ENCODE results near the gene RAPGEF5.

The RAPGEF5 gene

GRCh38 chr7:22193450-22193983, 163.4 kb downstream of the RAPGEF5 start:
- DNase-seq (ENCODE audit: low read depth), result peak; percentile 18
- H3K4me3 ChIP-seq (ENCODE audit: control insufficient read depth, low read depth, low read length), result peak overlapping the region; percentile 0
- TF ChIP-seq CTCF (conservative IDR thresholded peaks at IDR 0.05; ENCODE audit: control insufficient read depth, insufficient read depth, low read depth, low read length), result no peak

GRCh38 chr7:22192801-22193200, 164.2 kb downstream of the RAPGEF5 start:
- H3K4me3 ChIP-seq (ENCODE audit: control insufficient read depth, low read depth, low read length), result no peak overlapping the region
- TF ChIP-seq CTCF (conservative IDR thresholded peaks at IDR 0.05; ENCODE audit: control insufficient read depth, insufficient read depth, low read depth, low read length), result no peak
- DNase-seq (ENCODE audit: low read depth), result no peak

GRCh38 chr7:22190736-22191135, 166.2 kb downstream of the RAPGEF5 start:
- no peak for TF ChIP-seq CTCF (conservative IDR thresholded peaks at IDR 0.05; ENCODE audit: control insufficient read depth, insufficient read depth, low read depth, low read length)
- no peak for DNase-seq (ENCODE audit: low read depth)
- no peak overlapping the region for H3K4me3 ChIP-seq (ENCODE audit: control insufficient read depth, low read depth, low read length)

- H3K4me3 ChIP-seq (ENCODE audit: control insufficient read depth, low read depth, low read length), result no peak overlapping the region
- no peak for DNase-seq (ENCODE audit: low read depth)
These were observed 167.2 kb downstream of the RAPGEF5 start for GRCh38 chr7:22189741-22190140.

GRCh38 chr7:22189230-22189629, 167.7 kb downstream of the RAPGEF5 start:
- no peak overlapping the region for H3K4me3 ChIP-seq (ENCODE audit: control insufficient read depth, low read depth, low read length)
- DNase-seq (ENCODE audit: low read depth), result no peak
- TF ChIP-seq CTCF (conservative IDR thresholded peaks at IDR 0.05; ENCODE audit: control insufficient read depth, insufficient read depth, low read depth, low read length), result no peak

More at GRCh38 chr7:22189741-22190140, 167.2 kb downstream of the RAPGEF5 start:
- TF ChIP-seq CTCF (conservative IDR thresholded peaks at IDR 0.05; ENCODE audit: control insufficient read depth, insufficient read depth, low read depth, low read length), result no peak

GRCh38 chr7:22187691-22188348, 169.1 kb downstream of the RAPGEF5 start:
- no peak for DNase-seq (ENCODE audit: low read depth)
- no peak for TF ChIP-seq CTCF (conservative IDR thresholded peaks at IDR 0.05; ENCODE audit: control insufficient read depth, insufficient read depth, low read depth, low read length)

More at GRCh38 chr7:22187691-22188348, 169.1 kb downstream of the RAPGEF5 start:
- H3K4me3 ChIP-seq (ENCODE audit: control insufficient read depth, low read depth, low read length), result no peak overlapping the region
